ENCODE data around the gene ALDH1L1.
"Not testable (repeated sequence)": the region's sequence is repeated elsewhere in the genome, so short reads cannot be mapped to it uniquely, and the experiment has no call there.

ALDH1L1 gene

DNA sequence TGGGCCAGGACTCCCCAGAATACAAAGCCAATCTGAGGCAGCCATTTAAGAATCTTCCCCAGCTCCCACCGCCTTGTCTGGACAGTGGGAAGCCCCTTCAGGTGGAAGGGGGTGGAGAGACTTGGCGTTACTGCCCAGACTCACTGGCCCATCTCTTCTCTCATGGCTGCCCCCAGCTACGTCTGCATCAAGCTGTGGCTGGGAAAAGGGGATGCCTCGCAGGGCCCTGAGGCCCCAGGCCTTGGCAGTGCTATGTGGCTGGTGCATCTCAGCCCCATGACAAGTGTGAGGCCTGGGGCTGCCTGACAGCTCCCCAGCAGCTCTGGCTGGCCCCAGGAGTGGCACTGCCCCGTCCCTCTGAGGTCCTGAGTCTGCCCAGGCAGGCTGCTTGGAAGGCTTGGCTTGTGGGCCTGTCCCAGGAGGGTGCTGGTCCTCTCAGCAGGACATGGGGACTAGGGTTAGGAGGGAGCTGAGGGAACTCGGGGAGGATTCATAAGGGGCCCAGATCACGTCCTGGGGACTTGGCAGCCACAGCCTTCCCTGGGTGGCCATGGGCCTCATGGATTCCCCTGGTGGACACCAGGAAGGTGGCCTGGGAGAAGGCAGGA, 76.3 kb downstream of the ALDH1L1 start:
- DNase-seq, result no peak

DNA sequence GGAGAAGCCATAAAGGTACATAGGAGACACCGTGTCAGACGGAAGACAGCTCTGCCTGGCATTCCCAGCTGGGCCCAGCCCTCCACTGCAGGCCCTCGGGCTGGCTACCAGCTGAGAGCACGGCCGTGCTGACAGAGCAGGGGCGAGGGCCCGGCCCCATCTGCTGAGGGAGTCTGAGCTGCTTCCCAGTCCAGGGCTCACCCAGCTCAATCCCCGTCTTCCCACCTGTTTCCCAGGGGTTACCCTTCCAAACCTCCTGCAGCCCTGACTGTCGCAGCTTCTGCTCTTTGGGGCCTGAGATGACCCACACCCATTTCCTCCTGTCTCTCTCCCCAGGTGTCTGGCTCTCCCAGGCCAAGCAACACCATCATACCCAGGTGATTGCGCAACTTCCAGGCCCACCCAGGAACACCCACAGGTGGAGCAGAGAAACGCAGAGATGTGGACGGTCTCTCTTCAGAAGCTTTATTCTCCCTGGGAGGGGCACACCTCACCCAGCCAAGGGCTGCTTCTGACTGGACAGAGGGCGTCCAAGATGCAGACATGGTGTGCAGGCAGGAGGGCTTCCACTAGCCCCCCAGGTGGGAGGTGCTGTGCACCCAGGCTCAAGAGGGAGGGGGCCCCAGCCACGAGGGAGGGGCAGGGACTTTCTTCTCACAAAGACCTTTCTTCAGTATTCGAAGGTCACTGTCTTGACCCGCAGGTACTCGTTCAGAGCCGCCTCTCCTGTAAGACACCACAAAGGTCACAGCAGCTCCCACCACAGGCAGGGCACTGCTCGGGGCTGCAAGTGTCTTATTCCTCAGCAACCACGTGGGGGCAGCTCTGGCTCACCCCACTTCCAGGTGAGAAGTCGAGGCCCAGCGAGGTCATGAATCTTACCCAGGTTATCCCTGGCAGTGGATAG, 77.0 kb downstream of the ALDH1L1 start:
- no peak for DNase-seq

DNA sequence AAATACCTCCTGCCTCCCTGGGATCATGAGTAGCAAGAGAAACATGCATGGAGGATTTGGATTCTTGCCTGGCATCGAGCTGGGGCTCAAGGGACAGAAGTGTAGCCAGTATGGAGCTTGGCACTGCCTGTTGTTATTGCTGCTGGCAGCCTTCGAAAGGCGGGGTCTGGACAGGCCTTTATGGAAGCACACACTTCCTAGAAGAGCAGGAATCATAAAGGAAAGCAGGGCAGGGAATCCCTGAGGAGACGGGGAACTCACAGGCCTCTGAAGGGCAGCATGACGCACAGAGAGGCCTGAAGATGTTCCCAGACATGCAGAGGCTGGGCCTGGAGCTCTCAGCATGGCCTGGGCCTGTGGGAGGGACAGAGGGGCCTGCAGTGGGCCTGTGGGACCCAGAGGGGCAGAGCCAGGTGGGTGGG, 77.8 kb downstream of the ALDH1L1 start:
- DNase-seq, result no peak

DNA sequence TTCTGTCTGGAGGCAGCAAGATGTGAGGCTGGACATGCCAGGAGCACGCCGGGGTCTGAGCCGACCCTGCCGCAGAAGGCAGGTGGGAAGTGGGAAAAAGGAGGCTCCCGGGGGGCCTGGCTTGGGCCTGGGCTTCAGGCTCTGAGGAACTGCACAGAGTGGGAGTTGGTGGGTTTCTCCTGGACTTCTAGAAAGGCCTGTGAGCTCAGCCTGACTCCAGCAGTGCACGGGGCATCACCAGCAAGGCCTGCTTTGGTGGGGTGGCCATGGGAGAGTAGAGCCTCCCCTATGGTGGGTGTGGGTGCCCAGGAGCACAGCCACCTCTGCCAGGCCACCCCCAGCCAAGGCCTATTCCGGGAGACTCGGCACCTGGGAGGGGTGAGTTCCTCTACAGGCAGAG, 78.4 kb downstream of the ALDH1L1 start:
- DNase-seq, result no peak

DNA sequence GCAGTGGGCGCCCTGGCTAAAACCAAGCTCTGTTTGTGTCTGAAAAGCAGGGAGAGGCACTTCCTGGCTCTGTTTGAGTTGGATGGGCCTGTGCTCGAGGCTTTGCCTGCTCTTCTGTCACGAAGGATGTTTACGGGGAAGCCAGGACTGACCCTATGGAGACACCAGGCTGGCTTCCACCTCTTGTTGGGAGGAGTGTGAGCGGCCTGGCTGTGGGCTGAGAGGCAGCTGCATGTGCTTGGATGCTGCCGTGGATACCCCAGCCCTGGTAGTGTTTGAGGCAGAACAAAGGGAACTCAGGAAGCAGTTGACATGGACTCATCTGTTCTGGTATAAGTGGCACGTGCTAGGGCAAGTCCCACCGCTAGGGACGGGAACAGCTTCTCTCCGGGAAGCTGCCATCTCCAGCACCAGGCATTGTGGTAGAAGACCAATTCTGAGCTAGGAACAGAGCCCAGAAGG, 78.8 kb downstream of the ALDH1L1 start:
- no peak for DNase-seq

DNA sequence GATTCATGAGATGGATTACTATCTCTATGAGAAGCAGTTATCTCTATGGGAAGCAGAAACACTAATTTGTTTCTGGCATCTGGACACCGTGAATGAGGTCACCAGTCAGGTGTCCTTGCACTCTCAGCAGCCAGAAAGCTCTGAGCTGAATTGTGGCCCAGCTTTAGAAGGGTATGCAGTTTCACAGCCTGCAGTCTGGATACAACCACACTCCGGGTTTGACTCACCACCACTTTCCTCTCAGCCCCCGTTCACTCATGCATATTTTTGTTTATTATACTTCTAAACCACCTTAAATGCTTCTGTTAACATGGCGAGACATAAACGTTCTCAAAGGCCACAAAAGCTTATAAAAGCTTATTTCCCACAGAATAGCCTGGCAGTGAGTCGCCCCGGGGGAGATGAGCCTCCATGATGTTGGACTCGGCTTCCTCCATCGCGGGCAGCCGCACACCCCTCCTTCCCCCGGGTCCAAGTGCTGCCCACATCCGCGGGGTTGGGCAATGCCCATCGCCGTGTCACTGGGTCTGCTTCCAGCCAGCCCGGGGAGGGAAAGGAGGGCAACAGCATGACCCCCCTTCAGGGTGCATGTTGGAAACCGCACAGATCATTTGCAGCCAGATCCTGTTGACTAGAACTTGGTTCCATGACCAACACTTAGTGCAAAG, 79.6 kb downstream of the ALDH1L1 start:
- DNase-seq, result no peak

DNA sequence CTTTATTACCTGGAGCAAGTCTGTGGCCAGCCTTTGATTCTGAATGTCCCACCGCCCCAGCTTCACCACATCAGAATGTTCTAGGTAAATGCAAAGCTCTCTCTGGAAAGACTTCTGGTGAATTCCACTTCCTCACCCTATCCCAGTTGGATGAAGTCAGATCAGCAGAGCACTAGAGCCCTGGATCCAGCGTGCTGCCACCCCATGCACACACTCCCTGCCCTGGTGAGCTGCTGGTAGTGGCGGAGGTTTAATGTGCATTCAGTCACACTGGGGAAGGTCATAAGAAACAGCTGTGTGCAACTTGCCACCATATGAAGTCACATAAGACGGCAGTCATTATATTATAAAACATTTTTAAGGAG, 80.1 kb downstream of the ALDH1L1 start:
- DNase-seq, result no peak

DNA sequence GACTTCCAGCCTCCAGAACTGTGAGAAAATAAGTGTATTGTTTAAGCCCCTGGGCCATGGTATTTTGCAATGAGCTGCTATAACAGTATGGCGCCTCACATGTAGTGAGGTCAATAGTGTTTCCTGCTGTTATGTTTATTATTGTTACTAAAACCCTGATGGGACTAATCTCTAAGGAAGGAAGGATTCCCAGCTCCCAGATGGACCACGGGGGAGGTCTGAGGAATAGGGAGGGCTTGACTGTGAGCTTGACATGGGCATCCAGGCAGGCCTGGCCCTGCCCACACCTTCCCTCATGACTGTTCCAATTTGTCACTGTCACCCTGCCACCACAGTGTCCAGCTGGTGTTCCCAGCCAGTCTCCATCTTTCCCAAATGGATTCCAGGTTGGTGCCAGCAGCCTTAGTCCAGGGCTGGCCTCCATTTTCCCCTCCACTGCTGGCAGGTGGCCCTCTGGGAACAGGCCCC, 82.0 kb downstream of the ALDH1L1 start:
- no peak for DNase-seq

DNA sequence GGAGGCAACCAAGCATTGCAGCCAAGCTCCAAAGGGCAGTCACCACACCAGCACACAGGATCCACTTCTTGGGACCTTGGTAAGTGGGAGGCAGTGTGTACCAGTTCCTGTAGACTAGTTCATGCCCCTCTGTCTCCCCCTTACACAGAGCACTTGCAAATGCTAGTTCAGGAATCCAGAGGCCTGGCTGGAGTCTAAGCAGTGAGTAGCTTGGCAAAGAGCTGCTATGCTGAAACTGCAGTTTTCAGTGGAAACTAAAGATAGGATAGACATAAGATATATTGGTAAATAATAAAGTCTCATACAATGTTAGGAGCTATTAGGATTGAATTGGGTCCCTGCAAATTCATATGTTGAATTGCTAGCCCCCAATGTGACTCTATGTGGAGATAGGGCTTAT, 82.6 kb downstream of the ALDH1L1 start:
- DNase-seq, result no peak

DNA sequence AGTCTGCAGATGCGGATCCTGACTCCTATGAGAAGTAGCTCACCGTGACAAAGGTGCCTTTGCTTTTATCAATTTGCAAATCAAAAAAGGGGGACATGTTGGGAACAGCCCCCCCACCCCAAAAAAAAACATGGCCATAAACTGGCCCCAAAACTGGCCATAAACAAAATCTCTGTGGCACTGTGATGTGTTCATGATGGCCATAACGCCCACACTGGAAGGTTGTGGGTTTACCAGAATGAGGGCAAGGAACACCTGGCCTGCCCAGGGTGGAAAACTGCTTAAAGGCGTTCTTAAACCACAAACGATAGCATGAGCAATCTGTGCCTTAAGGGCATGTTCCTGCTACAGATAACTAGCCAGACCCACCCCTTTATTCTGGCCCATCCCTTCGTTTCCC, 84.1 kb downstream of the ALDH1L1 start:
- DNase-seq, result not testable (repeated sequence)

DNA sequence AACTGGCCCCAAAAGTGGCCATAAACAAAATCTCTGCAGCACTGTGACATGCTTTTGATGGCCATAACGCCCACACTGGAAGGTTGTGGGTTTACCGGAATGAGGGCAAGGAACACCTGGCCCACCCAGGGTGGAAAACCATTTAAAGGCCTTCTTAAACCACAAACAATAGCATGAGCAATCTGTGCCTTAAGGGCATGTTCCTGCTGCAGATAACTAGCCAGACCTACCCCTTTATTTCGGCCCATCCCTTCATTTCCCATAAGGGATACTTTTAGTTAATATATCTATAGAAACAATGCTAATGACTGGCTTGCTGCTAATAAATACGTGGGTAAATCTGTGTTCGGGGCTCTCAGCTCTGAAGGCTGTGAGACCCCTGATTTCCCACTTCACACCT, 88.3 kb downstream of the ALDH1L1 start:
- not testable (repeated sequence) for DNase-seq

DNA sequence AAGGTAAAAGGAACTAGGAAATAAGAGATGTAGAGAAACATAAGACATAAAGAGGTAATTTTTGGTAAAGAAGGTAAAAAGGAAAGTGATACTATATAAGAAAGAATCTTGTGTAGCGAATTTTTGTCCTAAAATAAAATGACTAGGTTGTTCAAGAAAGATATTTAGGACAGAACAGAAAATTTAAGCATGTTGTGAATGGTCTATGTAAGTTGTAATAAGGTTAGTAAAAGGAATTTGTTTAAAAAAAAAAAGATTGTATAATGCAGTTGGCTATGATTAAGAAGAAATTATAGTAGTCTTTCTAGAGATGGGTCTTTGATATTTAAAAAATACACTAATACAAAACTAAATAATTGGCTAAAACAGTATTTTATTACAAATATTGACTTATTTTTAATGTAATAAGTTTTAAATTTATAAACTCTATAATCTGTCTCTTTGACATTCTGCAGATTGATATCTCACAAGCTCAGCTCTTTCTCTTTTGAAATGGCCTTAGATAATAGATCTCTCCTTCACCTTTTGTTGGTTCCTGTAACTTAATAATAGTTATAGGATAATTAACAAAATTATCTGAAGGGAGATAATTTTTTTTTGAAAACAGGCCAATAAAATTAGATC, 92.7 kb downstream of the ALDH1L1 start:
- DNase-seq, result no peak

DNA sequence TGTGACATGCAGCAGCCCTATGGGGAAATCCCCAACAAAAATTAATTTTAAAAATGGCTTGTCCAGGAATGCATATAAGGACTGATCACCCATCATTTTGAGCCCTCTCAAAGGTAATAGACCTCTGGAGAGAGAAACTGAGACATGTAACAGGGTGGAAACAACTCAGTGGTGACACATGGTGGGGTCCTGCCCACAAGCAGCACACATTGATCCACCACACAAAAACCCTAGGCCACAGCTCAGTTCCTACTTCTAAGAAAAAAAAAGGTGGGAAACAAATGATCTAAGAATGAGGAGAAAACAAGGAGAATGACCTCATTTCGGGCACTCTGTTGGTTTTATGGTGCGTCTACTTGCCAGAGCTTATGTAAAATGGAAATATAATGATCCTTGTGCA, 94.5 kb downstream of the ALDH1L1 start:
- DNase-seq, result no peak

DNA sequence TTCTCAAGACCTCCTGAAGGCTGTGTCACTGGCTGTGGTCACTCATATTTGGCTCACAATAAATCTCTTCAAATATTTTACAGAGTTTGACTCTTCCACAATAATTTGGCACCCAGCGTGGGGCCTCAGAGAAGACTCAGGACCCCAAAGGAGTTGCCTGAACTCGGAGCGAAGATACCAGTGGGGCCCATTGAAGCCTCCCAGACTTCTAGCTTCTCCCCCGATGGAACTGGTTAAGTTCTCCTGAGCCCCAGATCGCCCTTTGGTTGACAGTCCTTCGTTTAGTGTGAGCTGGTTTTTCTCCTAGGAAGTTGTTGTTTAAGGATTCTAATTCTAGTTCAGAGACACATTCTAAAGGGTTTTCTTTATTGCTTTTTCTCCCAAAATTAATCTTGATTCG, 95.1 kb downstream of the ALDH1L1 start:
- DNase-seq, result no peak

DNA sequence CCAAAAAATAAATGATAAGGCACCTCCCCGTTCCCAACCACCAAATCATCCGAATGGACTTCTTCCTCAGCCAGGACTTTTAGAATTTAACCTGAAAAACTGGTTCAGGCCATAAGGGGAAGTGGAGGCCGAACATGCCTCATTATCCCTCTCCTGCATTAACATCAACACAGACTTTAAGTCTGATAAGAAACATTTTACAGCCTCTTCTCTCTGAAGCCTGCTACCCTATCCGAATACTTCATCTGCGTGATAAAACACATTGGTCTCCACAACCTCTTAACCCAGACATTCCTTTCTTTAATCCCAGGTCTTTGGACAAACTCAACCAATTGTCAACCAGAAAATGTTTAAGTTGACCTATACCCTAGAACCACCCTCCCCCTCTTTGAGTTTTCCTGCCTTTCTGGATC, 95.6 kb downstream of the ALDH1L1 start:
- DNase-seq, result no peak

DNA sequence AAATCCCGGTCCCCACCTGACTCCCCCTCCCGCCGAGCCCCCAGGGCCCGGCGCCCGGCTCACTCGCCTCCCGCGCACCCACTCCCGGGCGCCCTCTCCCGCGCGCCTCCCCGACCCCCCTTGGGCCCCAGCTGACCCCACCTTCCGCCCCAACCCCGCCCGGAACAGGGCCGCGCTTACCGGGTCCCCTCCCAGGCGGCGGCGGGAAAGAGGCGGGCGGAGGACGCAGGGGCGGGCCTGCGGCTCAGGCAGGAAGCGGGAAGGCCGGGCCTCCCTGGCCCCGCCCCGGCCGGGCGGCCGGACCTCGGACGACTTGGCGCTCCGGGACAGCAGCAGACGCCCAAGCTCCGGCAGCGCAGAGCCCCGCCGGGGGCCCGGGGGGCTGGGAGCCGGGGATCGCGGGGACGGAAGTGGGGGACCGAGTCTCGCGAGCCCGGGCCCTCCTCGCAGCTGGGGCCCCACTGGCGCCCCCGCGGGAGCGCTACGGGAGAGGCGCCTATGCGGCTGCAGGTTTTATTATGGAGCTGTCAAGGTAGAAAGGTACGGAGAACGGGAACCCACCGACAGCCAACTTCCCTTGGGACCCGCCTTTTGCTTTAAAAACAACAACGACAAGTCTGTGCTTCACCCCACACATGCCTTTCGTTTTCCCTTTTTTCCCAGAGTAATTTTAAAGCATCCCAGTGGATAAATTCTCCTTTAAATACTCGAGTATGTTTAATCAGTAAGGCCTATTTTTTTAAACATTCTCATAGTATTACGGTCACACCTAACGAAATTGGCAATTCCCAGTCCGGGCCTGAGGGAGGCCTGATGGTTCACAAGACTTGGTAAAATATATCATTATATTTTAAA, 96.2 kb downstream of the ALDH1L1 start, which contains the start of gene SLC41A3:
Gene SLC41A3 (minus strand): TSS at position 212 of the 855 bp plus-strand sequence. CDS start 15,905 bp downstream, outside the sequence.
- peak; percentile 93 for DNase-seq

DNA sequence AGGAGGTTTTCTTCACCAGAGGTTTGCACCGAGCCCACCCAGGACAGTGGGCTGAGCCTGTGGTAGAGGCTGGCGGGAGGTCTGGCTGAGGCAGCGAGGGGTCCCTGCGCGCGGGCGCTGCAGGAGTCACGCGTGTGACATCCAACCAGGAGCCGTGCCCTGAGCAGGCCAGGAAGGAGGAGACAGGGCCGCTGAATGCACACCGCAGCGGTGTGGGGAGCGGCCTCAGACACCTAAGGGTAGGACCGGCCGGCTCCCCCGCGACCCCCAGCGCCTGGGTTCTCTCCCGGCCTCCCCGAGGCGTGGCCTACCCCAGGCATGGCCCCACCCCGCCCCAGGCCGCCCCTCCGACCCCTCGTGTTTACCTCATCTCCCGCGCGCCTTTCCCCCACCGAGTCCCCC, 96.9 kb downstream of the ALDH1L1 start:
- peak; percentile 50 to 62 for DNase-seq

DNA sequence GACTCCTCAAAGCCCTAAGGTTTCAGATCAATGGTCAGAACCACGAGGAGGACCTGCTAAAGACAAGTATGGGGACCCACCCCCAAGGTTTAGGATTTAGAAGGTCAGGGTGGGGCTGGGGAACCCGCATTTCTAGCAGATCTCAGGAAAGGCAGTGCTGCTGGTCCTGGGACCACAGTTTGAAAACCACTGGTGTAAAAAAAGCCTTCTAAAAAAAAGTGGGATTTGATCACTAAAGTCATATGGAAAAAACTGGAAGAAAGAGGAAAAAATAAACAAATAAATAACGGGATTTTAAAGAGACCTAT, 97.3 kb downstream of the ALDH1L1 start:
- DNase-seq, result no peak

DNA sequence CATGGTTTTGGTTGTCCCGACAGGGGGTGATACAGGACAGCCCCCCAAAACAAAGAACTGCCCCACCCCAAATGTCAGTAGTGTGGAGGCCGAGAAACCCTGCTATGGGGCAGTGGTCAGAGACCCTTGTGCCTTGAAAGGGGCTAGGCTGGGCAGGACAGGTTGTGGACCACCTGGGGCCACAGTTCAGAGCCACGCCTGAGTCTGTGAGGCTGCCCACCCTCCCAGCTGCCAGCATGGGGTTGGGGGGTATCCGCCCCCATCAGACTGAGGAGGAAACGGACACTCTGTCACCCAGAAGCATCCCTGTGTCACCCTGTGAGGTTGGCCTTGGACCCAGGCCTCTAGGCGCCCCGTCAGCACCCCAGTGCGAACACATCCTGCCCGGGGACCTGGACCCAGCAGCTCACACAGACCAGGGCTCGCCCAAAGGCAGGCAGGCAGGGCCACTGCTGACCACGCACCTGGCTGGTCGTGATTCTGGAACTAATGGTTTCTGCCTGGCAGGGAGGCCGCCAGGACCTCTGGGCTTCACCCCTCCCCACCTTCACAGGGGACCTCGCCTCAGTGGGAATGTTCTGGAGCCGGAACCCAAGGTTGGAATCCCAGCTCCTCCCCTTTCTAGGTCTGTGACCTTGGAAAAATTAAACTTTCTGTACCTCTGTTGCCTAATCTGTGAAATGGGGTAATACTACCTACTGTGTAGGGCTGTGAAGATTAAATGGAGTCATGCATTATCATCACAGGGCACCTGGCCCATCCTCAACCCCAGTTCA, 97.8 kb downstream of the ALDH1L1 start:
- DNase-seq, result no peak

DNA sequence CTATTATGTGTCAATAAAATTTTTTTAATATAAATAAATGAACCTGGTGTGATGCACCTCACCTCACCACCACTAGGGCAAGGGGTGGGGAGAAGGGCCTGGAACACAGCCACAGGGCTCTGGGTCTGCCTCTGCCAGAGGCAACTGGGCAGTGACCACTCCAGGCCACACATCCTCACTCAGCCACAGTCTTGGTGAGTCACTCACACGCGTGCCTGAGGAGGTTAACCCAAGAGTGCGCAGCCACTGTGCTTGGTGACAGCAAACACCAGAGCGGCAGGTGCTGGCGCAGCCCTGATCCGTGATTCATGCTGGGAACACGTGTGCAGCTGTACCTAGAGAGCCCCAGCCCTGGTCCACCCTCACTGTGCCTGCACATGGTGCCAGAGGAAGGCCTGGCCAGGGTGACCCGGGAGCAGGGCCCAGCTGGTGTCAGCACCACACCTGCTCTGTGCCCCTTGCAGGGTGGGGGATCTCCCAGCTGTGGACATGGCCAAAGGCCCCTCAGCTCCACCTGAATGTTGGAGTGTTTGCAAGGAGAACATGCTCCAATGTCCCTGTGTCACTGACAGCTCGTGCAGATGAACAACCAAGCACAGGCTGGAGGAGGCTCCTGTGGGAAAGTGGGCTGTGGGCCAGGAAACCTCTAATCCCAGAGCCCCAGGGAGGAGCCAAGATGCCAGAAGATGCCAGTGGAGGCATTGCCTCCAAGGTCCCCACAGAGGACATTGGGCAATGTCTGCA, 98.6 kb downstream of the ALDH1L1 start:
- peak; percentile 10 to 29 for DNase-seq

DNA sequence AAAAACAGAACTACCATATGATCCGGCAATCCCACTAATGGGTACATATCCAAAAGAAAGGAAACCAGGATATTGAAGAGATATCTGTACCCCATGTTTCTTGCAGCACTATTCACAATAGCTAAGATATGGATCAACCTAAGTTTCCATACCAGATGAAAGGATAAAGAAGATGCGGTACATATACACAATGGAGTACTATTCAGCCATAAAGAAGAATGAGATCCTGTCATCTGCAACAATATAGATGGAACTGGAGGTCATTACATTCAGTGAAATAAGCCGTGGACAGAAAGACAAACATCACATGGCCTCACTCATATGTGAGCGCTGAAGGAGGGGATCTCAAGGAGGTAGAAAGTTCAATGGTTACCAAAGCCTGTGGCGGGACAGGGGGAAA, 99.4 kb downstream of the ALDH1L1 start:
- no peak for DNase-seq

Data from NCI-H2081 (cell line).